GM18502 (cell line): ENCODE measurements around the gene MACC1.
"Not testable (repeated sequence)": the region's sequence is repeated elsewhere in the genome, so short reads cannot be mapped to it uniquely, and the experiment has no call there.

ENCODE experiments used
- ATAC-seq: cut with Tn5 transposase; IDR thresholded peaks from one replicate; pipeline ENCODE4 v1.9.1; 2021; ENCODE audit warnings: mild to moderate bottlenecking; ENCODE audit not compliant: unreplicated experiment, poor library complexity

Gene MACC1

DNA sequence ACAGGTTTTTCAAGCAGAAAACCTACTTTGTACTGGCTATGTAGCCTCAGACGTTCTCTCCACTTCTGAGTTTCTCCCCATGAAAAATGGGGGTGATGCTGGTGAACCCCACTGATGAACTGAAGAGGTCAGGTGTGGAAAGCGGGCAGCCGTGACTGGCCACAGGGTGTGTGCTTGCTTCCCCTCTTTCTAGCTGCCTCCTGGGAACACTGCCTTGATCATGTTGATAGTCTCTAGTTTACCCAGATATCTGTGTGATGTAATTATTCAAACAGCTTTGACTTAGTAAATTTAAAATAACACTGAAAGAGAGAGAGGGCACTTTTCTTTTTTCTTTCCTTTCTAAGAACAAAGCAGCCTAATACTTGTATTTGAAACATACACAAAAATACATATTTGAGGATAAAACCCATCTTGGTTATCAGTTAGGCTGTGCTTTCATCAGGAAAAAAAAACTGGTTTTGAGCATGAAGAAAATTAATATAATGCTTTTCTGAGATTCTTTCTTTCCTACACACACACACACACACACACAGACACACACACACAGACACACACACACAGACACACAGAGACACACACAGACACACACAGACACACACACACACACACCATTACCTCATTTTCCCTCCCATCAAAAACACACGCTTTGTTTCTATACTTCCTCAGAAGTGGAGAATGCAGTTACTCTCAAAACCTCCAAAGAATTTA lies 76.7 kb downstream of the MACC1 start:
- ATAC-seq = no peak

DNA sequence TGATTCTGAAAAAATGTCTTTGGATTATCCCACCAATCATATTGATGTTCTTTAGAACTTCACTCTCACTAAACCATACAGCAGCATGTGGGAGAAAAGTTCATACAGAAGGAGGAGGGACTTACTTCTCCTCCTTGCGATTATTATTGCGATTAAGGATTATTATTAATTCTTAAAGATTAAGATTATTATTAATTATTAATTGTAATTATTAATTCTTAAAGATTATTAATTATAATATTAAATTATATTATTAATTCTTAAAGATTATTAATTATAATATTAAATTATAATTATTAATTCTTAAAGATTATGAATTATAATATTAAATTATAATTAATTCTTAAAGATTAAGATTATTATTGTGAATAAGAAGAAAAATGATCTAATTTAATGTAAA lies 80.5 kb downstream of the MACC1 start:
- no peak for ATAC-seq

DNA sequence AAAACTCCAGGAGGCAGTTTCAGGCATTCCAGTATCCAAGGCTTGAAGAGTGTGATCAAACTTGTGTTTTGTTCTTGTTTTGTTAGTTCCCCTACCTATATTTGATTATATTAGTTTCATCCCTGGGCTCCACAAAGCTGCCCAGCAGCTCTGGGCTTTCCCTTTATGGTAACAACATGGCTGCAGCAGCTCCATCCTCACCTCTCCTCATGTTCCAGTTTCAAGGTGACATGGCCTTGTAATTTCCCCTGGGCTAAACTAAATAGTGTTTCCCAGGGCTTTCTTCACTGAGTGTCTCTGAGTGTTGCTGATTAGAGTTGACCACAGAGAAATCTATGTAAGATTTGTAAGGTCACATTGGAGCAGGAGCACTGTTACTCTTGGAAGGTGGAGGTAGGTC lies 83.4 kb downstream of the MACC1 start:
- ATAC-seq = no peak

DNA sequence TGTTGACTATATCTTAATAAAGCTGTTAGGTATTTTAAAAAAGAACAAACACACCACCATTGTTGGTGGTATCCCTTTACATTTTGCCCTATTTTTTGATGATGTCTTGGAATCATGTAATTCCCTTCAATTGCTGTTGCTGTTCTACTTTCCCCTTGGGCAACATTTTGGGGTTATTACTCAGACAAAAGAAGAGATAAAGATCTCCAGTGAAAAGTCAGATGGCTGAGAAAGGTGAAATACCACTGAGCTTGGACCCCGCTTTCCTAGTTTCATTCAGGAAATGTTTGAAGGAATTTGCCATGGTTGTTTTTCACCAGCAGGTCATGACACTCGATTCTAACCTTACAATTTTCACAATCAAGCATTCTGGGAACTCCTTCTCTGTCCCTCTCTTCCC lies 84.6 kb downstream of the MACC1 start:
- ATAC-seq = no peak

DNA sequence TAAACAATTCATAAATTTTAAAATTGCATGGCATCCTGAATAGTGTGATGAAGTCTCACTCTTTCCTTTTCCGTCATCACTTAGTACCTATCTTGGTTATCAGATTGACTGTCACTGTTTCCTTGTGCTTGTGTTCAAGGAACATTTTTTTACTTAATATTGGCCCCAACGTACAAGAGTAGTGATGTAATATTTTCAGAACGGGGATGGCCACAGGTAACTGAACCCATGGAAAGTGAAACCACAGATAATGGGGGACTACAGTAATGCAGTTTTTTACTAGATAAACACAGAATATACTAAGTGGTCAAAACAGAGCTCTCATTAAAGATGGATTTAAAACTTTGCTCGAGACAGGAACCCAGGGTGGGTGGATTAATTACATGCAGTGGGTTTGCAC lies 85.4 kb downstream of the MACC1 start:
- no peak for ATAC-seq

DNA sequence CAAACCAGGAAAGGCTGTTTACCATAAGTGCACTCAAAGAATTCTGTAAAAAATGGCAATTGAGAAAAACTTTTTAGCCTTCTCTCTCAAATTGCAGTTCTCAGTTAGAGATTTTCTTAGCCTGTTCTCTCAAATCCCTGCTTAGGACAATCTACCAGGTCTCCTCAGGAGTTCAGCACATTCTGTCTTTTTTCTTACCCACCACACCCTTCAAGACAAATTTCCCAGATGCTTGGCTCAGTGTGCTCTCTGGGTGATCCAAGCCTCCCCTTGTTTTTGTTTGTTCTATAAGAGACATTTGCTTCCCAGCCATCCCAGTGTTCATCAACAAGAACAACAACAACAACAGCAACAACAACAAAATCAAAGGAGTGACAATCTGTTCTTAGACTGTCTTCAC lies 87.3 kb downstream of the MACC1 start:
- no peak for ATAC-seq

DNA sequence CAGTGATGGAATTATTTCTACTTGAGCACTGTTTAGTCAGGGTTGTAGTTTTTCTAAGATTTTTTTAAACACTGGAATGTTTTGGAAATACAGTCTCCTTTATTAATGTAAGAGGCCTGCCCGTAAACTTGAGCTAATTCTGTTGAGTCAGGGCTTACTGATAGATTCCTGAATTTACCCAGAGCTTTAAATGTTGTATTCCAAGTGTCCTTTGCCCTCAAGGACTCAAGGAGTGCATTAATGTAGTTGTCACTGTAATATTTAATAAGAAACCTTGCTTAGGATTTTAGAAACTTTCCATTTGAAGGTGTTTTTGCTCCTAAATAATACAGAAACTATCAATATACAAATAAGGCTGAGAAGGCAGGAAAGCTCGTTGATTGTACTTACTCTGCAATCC lies 89.2 kb downstream of the MACC1 start:
- no peak for ATAC-seq

DNA sequence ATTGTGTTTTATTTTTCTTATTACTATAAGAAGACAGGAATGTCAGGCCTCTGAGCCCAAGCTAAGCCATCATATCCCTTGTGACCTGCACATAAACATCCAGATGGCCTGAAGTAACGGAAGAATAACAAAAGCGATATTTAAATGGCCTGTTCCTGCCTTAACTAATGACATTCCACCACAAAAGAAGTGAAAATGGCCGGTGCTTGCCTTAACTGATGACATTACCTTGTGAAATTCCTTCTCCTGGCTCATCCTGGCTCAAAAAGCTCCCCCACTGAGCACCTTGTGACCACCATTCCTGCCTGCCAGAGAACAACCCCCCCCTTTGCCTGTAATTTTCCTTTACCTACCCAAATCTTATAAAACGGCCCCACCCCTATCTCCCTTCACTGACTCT lies 91.1 kb downstream of the MACC1 start:
- not testable (repeated sequence) for ATAC-seq

DNA sequence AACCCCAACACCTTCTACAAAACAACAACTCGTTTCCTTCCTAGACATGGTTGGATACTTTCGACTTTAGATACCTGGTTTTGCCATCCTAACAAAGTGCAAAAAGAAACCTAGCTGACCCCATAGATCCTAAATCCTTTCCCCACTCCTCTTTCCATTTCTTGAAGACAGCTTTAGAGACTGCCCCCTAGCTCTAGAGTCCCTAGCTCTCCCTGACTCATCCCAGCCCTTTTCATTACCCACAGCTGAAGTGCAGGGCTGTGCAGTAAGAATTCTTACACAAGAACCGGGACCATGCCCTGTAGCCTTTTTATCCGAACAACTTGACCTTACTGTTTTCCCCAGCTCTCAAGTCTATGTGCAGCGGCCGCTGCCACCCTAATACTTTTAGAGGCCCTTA lies 93.1 kb downstream of the MACC1 start:
- ATAC-seq = not testable (repeated sequence)

DNA sequence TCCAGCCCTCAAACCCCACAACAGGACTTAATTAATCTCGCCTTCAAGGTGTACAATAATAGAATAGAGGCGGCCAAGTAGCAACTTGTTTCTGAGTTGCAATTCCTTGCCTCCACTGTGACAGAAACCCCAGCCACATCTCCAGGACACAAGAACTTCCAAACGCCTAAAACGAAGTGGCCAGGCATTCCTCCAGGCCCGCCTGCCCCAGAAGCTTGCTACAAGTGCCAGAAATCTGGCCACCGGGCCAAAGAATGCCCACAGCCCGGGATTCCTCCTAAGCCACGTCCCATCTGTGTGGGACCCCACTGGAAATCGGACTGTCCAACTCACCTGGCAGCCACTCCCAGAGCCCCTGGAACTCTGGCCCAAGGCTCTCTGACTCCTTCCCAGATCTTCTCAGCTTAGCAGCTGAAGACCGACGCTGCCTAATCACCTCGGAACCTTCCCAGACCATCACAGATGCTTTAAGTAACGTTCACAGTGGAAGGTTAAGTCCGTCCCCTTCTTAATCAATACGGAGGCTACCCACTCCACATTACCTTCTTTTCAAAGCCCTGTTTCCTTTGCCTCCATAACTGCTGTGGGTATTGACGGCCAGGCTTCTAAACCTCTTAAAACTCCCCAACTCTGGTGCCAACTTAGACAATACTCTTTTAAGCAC lies 94.4 kb downstream of the MACC1 start:
- not testable (repeated sequence) for ATAC-seq

DNA sequence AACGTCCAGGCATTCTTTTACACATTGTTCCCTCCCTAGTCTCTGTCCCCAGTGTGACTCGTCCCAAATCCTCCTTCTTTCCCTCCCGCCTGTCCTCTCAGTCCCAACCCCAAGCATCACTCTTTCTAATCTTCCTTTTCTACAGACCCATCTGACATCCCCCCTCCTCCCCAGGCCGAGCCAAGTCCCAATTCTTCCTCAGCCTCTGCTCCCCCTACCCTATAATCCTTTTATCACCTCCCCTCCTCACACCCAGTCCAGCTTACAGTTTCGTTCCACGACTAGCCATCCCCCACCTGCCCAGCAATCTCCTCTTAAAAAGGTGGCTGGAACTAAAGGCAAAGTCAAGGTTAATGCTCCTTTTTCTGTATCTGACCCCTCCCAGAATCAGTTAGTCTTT lies 95.1 kb downstream of the MACC1 start:
- no peak for ATAC-seq

DNA sequence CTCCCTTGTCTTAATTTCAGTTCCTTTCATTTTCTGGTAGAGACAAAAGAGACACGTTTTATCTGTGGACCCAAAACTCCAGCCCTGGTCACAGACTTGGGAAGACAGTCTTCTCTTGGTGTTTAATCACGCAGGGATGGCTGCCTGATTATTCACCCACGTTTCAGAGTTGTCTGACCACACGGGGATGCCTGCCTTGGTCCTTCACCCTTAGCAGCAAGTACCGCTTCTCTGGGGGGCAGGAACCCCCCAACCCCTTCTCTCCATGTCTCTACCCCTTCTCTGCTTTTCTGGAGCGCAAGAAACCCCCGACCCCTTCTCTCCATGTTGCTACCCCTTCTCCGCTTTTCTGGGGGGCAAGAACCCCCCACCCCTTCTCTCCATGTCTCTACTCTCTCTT lies 95.8 kb downstream of the MACC1 start:
- ATAC-seq = no peak

DNA sequence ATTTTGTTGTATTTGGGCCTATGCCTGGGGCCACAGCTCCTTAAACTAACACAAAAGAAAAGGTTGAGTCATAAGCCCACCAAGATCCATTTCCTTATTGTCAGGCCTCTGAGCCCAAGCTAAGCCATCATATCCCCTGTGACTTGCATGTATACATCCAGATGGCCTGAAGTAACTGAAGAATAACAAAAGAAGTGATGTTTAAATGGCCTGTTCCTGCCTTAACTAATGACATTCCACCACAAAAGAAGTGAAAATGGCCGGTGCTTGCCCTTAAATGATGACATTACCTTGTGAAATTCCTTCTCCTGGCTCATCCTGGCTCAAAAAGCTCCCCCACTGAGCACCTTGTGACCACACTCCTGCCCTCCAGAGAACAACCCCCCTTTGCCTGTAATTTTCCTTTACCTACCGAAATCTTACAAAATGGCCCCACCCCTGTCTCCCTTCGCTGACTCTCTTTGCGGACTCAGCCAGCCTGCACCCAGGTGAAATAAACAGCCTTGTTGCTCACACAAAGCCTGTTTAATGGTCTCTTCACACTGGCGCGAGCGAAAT lies 96.5 kb downstream of the MACC1 start:
- not testable (repeated sequence) for ATAC-seq

DNA sequence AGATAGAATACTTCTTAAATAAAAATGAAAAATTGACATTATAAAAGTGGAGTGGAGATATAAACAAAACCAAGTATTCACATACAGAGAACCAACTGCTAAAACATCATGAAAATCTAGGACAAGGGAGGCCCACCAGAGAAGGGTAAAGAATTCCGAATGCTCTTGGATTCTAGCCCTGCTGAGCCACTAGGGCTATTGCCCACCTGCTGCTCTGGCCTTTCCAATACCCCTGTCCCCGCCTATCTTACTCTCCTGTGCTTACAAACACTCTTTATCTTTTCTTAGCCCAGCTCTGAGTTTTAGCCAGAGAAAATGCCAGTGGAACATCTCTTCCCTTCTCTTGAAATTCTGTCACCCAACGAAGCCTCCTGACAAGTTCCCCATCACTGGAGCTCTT lies 100.3 kb downstream of the MACC1 start:
- ATAC-seq = no peak

DNA sequence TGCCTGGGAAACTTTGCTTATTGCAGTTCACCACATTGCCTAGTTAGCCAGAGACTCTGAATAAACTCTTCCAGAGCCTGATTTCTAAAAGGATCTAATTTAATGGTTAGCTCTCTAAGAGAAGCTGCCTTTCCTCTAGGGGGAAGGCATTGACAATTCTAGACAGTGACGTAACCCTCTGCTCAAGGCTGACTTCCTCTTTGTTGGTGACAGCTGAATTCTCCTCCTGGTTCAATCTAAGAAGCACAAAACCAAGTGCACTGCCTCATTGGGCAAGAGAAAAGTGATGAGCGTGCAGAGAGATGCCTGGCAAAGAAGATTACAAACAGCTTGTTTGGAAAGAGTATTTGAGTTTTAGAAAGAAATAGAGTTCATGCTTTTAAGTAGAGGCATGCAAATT lies 102.7 kb downstream of the MACC1 start:
- ATAC-seq = peak; percentile 90

DNA sequence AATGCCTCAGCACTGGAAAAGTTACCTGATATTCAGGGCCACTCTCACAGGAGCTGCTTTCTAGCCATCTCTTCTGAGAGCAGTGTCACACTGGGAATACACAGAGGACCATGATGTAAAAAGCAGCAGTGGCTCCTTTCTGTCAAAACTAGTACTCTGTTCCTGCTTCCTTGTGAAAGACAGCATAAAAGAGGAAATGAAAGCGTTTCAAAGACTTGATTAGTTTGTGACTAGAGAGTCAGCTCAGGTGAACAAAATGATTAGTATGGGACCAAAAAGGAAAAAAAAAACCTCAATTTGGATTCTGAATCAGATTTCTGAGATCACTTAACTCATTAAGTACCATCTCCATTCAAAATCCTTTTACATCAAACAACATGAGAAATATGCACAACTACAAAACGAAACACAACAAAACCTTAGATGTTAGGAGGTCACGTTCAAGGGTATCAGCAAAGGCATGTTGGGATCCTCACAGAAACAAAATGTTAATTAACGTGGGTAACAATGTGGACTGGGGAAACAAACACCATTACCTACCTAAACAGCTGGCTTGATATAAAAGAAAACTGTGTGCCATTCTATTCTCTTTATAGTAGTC lies 103.7 kb downstream of the MACC1 start:
- peak; percentile 87 for ATAC-seq

DNA sequence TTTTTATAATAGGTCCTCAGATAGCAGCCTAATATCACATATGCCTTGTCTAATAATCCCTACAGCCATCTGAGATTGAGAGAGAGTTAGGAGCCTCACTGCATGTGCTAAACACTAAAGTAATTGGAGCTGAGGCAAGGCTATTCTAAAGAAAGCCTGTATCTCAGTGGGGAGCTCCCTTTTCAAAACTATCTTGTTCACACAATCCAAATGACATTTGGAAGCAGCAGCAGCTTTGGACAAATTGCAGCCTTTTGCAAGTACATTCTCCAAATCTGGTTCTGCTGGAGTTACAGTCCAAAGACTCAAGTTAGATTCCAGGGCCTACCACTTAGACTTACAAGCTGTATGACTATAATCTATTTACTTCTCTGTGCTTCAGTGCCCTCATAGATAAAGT lies 104.5 kb downstream of the MACC1 start:
- no peak for ATAC-seq

DNA sequence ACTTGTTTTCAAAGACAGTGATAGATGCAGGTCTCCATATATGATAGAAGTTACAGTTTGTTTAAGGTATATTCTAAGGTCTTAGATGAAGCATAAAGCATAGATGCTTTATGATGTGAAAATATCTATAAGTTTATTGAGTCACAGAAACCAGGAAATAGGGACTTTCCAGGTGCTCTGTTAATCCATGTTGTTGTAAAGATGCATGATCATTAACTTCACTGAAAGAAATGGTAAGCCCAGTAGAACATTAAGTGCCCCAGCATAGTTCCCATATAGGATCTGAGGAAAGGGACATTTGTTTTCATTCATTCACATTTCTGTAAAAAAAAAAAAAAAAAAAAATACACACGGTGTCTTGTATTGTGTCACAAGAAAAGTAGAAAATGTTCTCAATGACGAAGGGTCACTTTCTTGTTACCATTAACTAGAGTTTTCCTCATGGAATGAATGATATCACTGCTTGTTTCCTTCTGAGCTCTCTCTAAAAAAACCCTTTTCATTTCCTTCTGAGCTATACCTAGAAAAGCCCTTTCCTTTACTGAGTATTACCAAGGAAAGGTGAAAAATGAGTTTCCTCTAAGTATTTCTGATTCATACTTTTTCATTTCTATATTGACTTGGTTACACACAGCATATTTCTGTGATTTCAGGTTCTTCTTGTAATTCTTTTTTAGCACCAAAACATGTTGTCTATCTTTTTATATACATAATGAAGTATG lies 105.2 kb downstream of the MACC1 start:
- ATAC-seq = no peak

DNA sequence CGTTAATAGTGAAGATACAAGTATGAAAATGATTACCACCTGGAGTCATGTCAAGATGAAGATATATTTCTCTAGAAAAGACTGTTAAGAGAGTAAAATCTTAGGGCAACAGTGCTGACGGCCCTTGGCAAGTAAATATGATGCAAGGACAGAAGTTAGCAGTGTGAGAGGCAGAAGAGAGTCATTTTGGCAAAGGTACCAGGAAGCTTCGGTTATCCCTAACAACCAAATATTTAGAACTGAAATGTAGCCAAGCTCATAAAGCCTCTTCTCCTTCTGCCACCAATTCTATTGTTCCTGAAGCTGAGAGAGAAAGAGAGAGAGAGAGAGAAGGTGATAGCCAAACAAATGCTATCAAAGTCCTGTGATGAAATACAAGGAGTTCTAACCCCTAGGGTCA lies 109.6 kb downstream of the MACC1 start:
- no peak for ATAC-seq

DNA sequence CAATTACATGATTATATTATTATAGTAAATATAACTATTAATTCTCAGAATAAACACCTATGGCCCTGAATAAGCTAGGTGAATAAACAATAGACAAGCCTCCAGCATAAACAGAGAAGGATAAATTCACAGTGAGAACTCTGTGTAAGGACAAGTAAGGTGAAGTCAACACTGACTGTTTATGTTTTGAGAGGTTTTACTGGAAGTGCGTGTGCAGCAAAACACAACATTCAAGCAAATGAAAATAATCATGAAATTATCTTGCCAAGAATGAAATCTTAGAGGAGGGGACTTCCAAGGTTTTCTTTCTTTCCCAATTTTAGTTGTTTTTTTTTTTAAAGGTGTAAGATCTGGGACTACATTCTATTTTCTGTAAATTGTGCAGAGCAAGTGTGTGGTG lies 112.5 kb downstream of the MACC1 start:
- no peak for ATAC-seq

DNA sequence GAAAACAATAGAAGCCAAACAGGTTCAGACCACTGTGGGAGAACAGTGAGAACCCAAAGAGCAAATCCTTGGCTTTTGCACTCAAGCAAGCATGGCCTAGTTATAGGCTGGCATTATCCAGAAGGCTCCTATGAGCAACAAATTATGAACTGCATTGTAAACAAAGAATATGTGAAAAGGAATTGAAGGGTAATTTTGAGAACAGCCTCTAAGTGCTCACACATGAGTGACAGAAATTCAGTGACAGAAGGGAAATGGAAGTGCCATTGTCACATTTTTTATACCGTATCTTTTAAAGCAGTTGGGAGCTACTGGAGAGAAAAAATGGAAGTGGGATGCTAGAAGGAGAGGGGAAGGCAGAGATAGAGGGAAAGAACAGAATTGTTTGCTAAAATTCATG lies 114.2 kb downstream of the MACC1 start:
- no peak for ATAC-seq
